Pancreas (tissue), 10 donors: ENCODE results near the gene CCDC71L. TPM values are rescaled to one million over a fixed set of nuclear protein-coding genes. Genes with fewer than 3 reads are reported as not detected.
"Not testable (repeated sequence)": the region's sequence is repeated elsewhere in the genome, so short reads cannot be mapped to it uniquely, and the experiment has no call there.

Experiments
- ATAC-seq, 4 donors: fragments of 200-7000 bp; cut with Tn5 transposase; one replicate each; pipeline versions ENCODE4 v1.8.0 to v1.9.1; 2020; ENCODE audit warnings: mild to moderate bottlenecking in 4 of 4, moderate library complexity in 4 of 4
- DNase-seq, 6 donors: peaks; one replicate each; pipeline ENCODE4 v3.0.0-alpha.2; 2020
- FAIRE-seq: peaks from 2 replicates; lab custom pipeline; 2012; peaks lifted over from hg19 to GRCh38; lab: Jason Lieb, UNC
- H3K27ac ChIP-seq, 4 donors: fragments of 200-600 bp; sonication (generic); 1 replicate in 3 of 4; 2 replicates in 1 of 4; pipeline versions ENCODE4 v1.5.0 to v1.8.0; 2020
- H3K27me3 ChIP-seq, 4 donors: fragments of 200-600 bp; one replicate each; pipeline ENCODE4 v1.8.0; 2021
- H3K36me3 ChIP-seq, 3 donors: fragments of 200-600 bp; sonication (generic) in 1 of 3; one replicate each; pipeline versions ENCODE4 v1.5.0 to v1.8.0; 2020 to 2021
- H3K4me1 ChIP-seq, 3 donors: fragments of 200-600 bp; one replicate each; pipeline ENCODE4 v1.8.0; 2021
- H3K4me3 ChIP-seq, 4 donors: fragments of 200-600 bp; sonication (generic) in 2 of 4; one replicate each; pipeline versions ENCODE4 v1.5.0 to v1.8.0; 2020 to 2021
- H3K9me3 ChIP-seq, 4 donors: fragments of 200-600 bp; one replicate each; pipeline ENCODE4 v1.8.0; 2021
- WGBS, 2 donors: extraction: QIAGEN DNeasy Blood & Tissue Kit; methylation state at CpG; one replicate each; pipeline ENCODE4 v1.1.7; 2013; 5-methylcytosine and 5-hydroxymethylcytosine counted together
- intact Hi-C, 3 donors: fragments of 100-400 bp; cut with DNase I; formaldehyde crosslinking; loops; one replicate each; pipeline versions ENCODE4 v1.11.1 to v1.14.2; 2022
- polyA plus RNA-seq, 2 donors: library from polyadenylated mRNA; stranded (reverse); fragments of 200-250 nt; gene quantifications; one replicate each; pipeline ENCODE4 v1.2.3, GENCODE V29; 2013
- total RNA-seq, 6 donors: library from RNA; stranded (reverse); fragmentation: NEBNext Ultra II Directional in 4 of 6; extraction: Animal tissue kit (Norgen Biotek cat#: 25700) in 4 of 6; gene quantifications; one replicate each; pipeline versions ENCODE4 v1.2.1 to v1.2.4, GENCODE V29; 2021 to 2023
- TF ChIP-seq, protein P1 (sequence below), 4 donors: fragments of 200-600 bp; sonication (generic) in 3 of 4; IDR thresholded peaks; one replicate each; pipeline versions ENCODE4 v1.5.0 to v1.8.0; 2021; ENCODE audit warnings: antibody characterized with exemption in 4 of 4
- donor health status: healthy with polysubstance abuse.
- donor health status: DM: no; HTN: no; CAD: no; lungs with moderate emphysema.
- donor health status: DM: no; HTN: no; CAD: no.
- donor health status: control.
- donor health status: control.
- donor health status: Bipolar disorder and iron deficiency.
- donor health status: DM: yes; HTN: yes; CAD: no.
- donor health status: DM: no; HTN: no; CAD: no.
- donor health status: DM: no; HTN: no; CAD: no.
- donor health status: DM: yes; HTN: yes; CAD: no.

Gene CCDC71L
- total and polyA plus RNA-seq, 8 donors: 4.0 to 18.2 (median 7.7) TPM

GRCh38 chr7:106692450-106693051 lies 31.6 kb upstream of the CCDC71L start:
- Histone ChIP-seq H3K36me3 (no peaks in the 10 kb centered on the region), H3K4me3 (no peak overlapping the region), H3K9me3 (no peaks in the 10 kb centered on the region), H3K4me1 (no peaks in the 10 kb centered on the region), H3K27me3 (no peaks in the 10 kb centered on the region), H3K27ac (no peak overlapping the region)
- DNase-seq (no peak), FAIRE-seq (no peak), ATAC-seq (no peak)
- TF ChIP-seq, protein P1, sequence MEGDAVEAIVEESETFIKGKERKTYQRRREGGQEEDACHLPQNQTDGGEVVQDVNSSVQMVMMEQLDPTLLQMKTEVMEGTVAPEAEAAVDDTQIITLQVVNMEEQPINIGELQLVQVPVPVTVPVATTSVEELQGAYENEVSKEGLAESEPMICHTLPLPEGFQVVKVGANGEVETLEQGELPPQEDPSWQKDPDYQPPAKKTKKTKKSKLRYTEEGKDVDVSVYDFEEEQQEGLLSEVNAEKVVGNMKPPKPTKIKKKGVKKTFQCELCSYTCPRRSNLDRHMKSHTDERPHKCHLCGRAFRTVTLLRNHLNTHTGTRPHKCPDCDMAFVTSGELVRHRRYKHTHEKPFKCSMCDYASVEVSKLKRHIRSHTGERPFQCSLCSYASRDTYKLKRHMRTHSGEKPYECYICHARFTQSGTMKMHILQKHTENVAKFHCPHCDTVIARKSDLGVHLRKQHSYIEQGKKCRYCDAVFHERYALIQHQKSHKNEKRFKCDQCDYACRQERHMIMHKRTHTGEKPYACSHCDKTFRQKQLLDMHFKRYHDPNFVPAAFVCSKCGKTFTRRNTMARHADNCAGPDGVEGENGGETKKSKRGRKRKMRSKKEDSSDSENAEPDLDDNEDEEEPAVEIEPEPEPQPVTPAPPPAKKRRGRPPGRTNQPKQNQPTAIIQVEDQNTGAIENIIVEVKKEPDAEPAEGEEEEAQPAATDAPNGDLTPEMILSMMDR (IDR thresholded peaks at IDR 0.05): no peak
- intact Hi-C loops: no loop called here
- WGBS, 2 donors: 65 to 70% methylated on average over 2 of the region's 2 CpGs

DNA sequence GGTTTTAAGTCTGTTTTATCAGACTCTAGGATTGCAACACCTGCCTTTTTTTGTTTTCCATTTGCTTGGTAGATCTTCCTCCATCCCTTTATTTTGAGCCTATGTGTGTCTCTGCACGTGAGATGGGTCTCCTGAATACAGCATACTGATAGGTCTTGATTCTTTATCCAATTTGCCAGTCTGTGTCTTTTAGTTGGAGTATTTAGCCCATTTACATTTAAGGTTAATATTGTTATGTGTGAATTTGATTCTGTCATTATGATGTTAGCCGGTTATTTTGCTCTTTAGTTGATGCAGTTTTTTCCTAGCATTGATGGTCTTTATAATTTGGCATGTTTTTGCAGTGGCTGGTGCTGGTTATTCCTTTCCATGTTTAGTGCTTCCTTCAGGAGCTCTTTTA lies 27.2 kb upstream of the CCDC71L start:
- H3K27me3 ChIP-seq, H3K9me3 ChIP-seq, ATAC-seq, H3K36me3 ChIP-seq, intact Hi-C loops, H3K4me1 ChIP-seq, H3K4me3 ChIP-seq, FAIRE-seq, H3K27ac ChIP-seq, DNase-seq: not testable (repeated sequence)
- 75 to 95% methylated on average over 1 to 2 of the region's 2 CpGs for WGBS, 2 donors

DNA sequence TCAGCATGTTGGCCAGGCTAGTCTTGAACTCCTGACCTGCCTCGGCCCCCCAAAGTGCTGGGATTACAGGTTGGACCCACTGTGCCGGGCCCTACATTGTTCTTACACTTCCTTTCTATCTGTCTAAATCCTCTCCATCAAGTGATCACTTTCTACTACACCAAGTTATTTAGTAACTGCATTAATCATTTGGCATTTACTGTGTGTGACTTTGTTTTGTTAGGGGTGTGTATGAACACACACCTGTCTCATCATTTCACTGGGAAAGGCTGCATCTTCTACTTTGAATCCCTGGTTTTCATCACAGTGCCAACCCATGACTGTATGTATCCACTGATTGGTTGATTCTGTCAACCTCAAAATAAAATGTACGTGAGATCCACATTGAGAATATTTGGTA lies 23.0 kb upstream of the CCDC71L start:
- ATAC-seq: no peak
- Histone ChIP-seq H3K36me3 (no peaks in the 10 kb centered on the region), H3K4me3 (no peak overlapping the region), H3K27ac (no peak overlapping the region), H3K9me3 (no peaks in the 10 kb centered on the region), H3K27me3 (no peaks in the 10 kb centered on the region), H3K4me1 (no peaks in the 10 kb centered on the region)
- WGBS, 2 donors: 83 to 86% methylated on average over 3 of the region's 3 CpGs
- no peak for DNase-seq
- TF ChIP-seq, protein P1 (IDR thresholded peaks at IDR 0.05): no peak
- intact Hi-C loops: no loop called here
- no peak for FAIRE-seq

DNA sequence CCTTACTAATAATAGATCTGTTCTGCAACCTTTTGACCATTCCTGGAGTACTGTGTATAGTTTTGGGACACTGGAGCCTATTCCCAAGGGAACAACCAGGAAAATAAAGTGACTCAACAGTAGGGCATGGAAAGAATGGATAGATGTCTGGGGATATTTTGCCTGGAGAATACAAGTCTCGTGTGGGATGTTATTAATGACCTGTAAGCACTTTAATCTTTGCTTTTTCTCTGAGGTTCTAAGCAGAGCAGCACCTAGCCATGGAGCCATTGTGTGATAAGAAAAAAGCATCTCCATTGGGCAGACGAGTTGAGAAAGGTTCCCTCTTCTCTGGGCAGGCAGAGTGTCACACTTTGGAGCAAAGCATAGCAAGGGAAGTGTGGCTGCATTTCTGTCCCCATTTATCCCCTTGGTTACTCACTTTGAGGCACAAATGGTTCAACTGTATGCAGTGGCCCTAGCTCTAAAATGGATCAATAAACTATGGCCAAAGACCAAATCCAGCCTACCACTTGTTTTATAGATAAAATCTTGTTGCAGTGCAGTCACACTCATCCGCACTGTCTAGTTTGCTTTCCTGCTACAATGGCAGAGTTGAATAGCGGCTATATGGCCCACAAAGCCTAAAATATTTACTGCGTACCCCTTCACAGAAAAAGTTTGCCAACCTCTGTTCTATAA lies 21.0 kb upstream of the CCDC71L start:
- no peak for DNase-seq
- TF ChIP-seq, protein P1 (IDR thresholded peaks at IDR 0.05): no peak
- ATAC-seq: no peak
- H3K27ac ChIP-seq: no peak overlapping the region
- H3K36me3 ChIP-seq: no peaks in the 10 kb centered on the region
- FAIRE-seq: no peak
- H3K9me3 ChIP-seq: no peaks in the 10 kb centered on the region
- no peaks in the 10 kb centered on the region for H3K27me3 ChIP-seq
- 53 to 65% methylated on average over 5 of the region's 5 CpGs for whole genome bisulfite sequencing, 2 donors
- intact Hi-C loops: no loop called here
- H3K4me1 ChIP-seq: no peaks in the 10 kb centered on the region
- no peak overlapping the region for H3K4me3 ChIP-seq

DNA sequence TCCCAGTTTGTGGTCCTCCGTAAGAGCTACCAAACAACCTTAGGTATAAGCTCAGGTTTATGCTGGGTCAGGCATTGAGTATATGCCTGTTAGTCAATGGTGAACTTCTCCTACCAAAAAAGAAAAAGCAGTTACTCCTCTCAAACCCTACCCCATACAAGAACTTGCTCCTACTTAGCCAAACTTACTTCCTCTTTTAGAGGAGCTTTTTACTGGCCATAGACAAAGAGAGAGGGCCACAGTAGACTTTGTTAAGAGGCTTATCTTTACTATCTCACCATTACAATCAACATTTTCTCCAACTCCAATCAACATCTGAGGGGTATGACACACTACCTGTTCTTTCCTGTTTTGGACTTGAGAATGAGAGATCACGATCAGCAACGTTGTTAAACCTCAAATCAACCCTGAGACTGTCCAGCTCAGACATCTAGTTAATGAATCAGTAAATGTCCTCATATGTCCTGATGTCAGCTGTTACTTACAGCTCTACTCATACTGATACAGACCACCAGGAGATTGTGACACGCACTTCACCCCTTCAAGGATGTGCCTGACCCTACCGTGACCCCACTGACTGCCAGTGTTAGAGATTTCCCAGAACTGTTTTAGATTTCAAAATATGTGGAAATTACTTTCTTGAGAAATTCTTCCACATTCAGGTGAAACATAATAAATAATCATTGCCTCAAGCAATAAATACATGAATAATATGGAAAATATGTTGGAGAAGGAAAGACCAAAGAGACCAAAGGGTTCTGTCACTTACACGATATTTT lies 18.4 kb upstream of the CCDC71L start:
- ATAC-seq (no peak), DNase-seq (no peak), FAIRE-seq (no peak)
- Histone ChIP-seq H3K36me3 (no peaks in the 10 kb centered on the region), H3K4me1 (no peaks in the 10 kb centered on the region), H3K27ac (no peak overlapping the region), H3K27me3 (no peaks in the 10 kb centered on the region), H3K4me3 (no peak overlapping the region), H3K9me3 (no peaks in the 10 kb centered on the region)
- TF ChIP-seq, protein P1 (IDR thresholded peaks at IDR 0.05): no peak
- intact Hi-C loops: no loop called here
- 75 to 79% methylated on average over 6 of the region's 6 CpGs for WGBS, 2 donors
